Esophagus squamous epithelium (tissue), 5 donors: ENCODE results near the gene CEND1. TPM values are rescaled to one million over a fixed set of nuclear protein-coding genes. Genes with fewer than 3 reads are reported as not detected.

Source experiments
- DNase-seq: peaks from one replicate; lab custom pipeline; 2025; lab: John Stamatoyannopoulos, UW
- H3K27ac ChIP-seq, 4 donors: fragments of 200-600 bp; sonication (generic); one replicate each; pipeline ENCODE4 v1.5.1; 2016 to 2019; ENCODE audit warnings: mild to moderate bottlenecking in 1 of 4
- H3K27me3 ChIP-seq, 4 donors: fragments of 200-600 bp; sonication (generic); 1 replicate in 3 of 4; 2 replicates in 1 of 4; pipeline versions ENCODE4 v1.5.1 to v1.6.0; 2017 to 2021; ENCODE audit warnings: antibody characterized with exemption in 1 of 4
- H3K36me3 ChIP-seq, 3 donors: fragments of 200-600 bp; sonication (generic); one replicate each; pipeline ENCODE4 v1.5.1; 2016 to 2019
- H3K4me1 ChIP-seq, 3 donors: fragments of 200-600 bp; sonication (generic); one replicate each; pipeline ENCODE4 v1.5.1; 2017 to 2019
- H3K4me3 ChIP-seq, 4 donors: fragments of 200-600 bp; sonication (generic); 1 replicate in 3 of 4; 2 replicates in 1 of 4; pipeline ENCODE4 v1.5.1; 2016 to 2019; ENCODE audit warnings: mild to moderate bottlenecking in 2 of 4, moderate library complexity in 1 of 4
- H3K9me3 ChIP-seq, 3 donors: fragments of 200-600 bp; sonication (generic); one replicate each; pipeline ENCODE4 v1.5.1; 2016 to 2019
- CTCF ChIP-seq, 6 experiments: fragments of 450-650 bp in 4 of 6; fragments of 200-600 bp in 2 of 6; sonication (generic) in 2 of 6; IDR thresholded peaks; one replicate each; pipeline ENCODE4 v1.5.1; 2016 to 2019; ENCODE audit warnings: antibody characterized with exemption in 6 of 6, mild to moderate bottlenecking in 4 of 6, moderate library complexity in 4 of 6
- POLR2A ChIP-seq, 4 donors: fragments of 450-650 bp; IDR thresholded peaks; one replicate each; pipeline ENCODE4 v1.6.1; 2017; ENCODE audit warnings: antibody characterized with exemption in 4 of 4, mild to moderate bottlenecking in 4 of 4, moderate library complexity in 3 of 4
- WGBS, 2 donors: methylation state at CpG; one replicate each; pipeline ENCODE4 v1.1.5; 2018; 5-methylcytosine and 5-hydroxymethylcytosine counted together
- intact Hi-C: fragments of 100-400 bp; cut with DNase I; formaldehyde crosslinking; loops from one replicate; pipeline ENCODE4 v1.15.0; 2022
- total RNA-seq, 4 donors: library from RNA; depleted of rRNA; stranded (reverse); fragments of >200 nt; gene quantifications; one replicate each; pipeline ENCODE4 v1.1.0, GENCODE V29; 2016
- donor health status: DM: yes; HTN: yes; CAD: no.

CEND1 gene
- total RNA-seq, 4 donors from 2014 or later: 0.15 TPM; not detected in 3

- peak overlapping the region; percentile 25 to 89 (median 82) for H3K27ac ChIP-seq
- H3K27me3 ChIP-seq: no peaks in the 10 kb centered on the region
- peaks cover 0 to 36% (median 7%) of the 10 kb centered on the region in 3 donors for H3K4me1 ChIP-seq
- H3K36me3 ChIP-seq: peaks cover 40 to 97% (median 54%) of the 10 kb centered on the region in 3 donors
- H3K4me3 ChIP-seq: no peak overlapping the region
- TF ChIP-seq CTCF (IDR thresholded peaks at IDR 0.05): no peak
- no peak for TF ChIP-seq POLR2A (IDR thresholded peaks at IDR 0.05)
- intact Hi-C loops: no loop called here
- H3K9me3 ChIP-seq: no peaks in the 10 kb centered on the region
- DNase-seq: no peak
- WGBS, 2 donors: 88 to 90% methylated on average over 13 to 14 of the region's 18 CpGs
Measured at GRCh38 chr11:764322-765024, 25.4 kb downstream of the CEND1 start.

- H3K4me3 ChIP-seq: no peak overlapping the region
- H3K4me1 ChIP-seq: peaks cover 0 to 36% (median 7%) of the 10 kb centered on the region in 3 donors
- intact Hi-C loops: no loop called here
- H3K27me3 ChIP-seq: no peaks in the 10 kb centered on the region
- 73 to 79% methylated on average over 14 of the region's 22 CpGs for WGBS, 2 donors
- H3K9me3 ChIP-seq: no peaks in the 10 kb centered on the region
- peaks cover 40 to 97% (median 61%) of the 10 kb centered on the region in 3 donors for H3K36me3 ChIP-seq
- DNase-seq: no peak
- peak overlapping the region; percentile 78 to 89 (median 86) for H3K27ac ChIP-seq
- no peak for TF ChIP-seq POLR2A (IDR thresholded peaks at IDR 0.05)
- TF ChIP-seq CTCF (IDR thresholded peaks at IDR 0.05): peak in 2 of 6 experiments; percentile 25 to 43
Measured at GRCh38 chr11:763549-764321, 26.2 kb downstream of the CEND1 start.

GRCh38 chr11:763073-763463, 26.8 kb downstream of the CEND1 start:
- 58 to 60% methylated on average over 2 of the region's 24 CpGs for WGBS, 2 donors
- Histone ChIP-seq H3K27me3 (no peaks in the 10 kb centered on the region), H3K4me3 (no peak overlapping the region), H3K36me3 (peaks cover 43 to 97% (median 67%) of the 10 kb centered on the region in 3 donors), H3K4me1 (peaks cover 0 to 36% (median 7%) of the 10 kb centered on the region in 3 donors), H3K27ac (peak overlapping the region; percentile 78 to 89 (median 86)), H3K9me3 (no peaks in the 10 kb centered on the region)
- intact Hi-C loops: no loop called here
- TF ChIP-seq POLR2A (IDR thresholded peaks at IDR 0.05) (no peak), CTCF (IDR thresholded peaks at IDR 0.05) (no peak)
- no peak for DNase-seq

DNA sequence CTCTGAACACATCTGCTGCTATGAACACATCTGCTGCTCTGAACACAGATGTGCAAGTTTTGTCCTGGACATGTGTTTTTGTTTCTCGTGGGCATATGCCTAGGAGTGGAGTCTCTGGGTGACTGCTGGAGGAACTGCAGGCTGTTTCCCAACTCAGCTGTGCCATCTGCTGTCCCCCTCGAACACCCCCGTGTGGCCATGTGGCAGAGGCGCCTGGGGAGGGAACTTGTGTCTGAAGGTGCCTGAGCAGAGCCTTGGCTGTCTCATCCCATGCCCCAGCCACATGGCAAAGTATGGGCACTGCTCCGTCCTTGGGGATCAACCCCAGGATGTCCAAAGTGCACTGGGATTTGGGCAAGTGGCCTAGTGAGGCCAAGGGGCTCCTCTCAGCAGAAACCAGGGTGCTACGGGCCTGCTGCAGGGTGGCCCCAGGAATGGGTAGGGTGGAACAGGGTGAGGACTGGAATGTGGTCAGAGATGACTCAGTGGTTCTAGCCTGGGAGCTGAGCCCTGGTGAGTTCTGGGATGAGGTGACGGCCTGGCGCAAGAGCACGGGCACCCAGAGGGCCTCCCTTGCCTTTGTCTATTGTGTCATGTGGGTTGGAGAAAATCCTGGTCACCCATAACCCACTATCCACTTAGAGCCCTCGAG, 27.3 kb downstream of the CEND1 start:
- peaks cover 0 to 36% (median 7%) of the 10 kb centered on the region in 3 donors for H3K4me1 ChIP-seq
- peak overlapping the region; percentile 78 to 89 (median 86) for H3K27ac ChIP-seq
- no peaks in the 10 kb centered on the region for H3K9me3 ChIP-seq
- no peak for DNase-seq
- no peak overlapping the region for H3K4me3 ChIP-seq
- WGBS, 2 donors: 21 to 54% methylated on average over 7 of the region's 10 CpGs
- no peaks in the 10 kb centered on the region for H3K27me3 ChIP-seq
- intact Hi-C loops: no loop called here
- H3K36me3 ChIP-seq: peaks cover 48 to 97% (median 70%) of the 10 kb centered on the region in 3 donors
- TF ChIP-seq CTCF (IDR thresholded peaks at IDR 0.05) (peak in 4 of 6 experiments; percentile 12 to 52 (median 24)), POLR2A (IDR thresholded peaks at IDR 0.05) (peak in 1 of 4 donors; percentile 14)
